Activated naive CD8-positive, alpha-beta T cell treated with anti-CD3 and anti-CD28 coated beads for 36 hours (primary cell): ENCODE measurements around the gene AMPD1. TPM values are rescaled to one million over a fixed set of nuclear protein-coding genes. Genes with fewer than 3 reads are reported as not detected.

Source experiments
- DNase-seq: peaks from one replicate; pipeline ENCODE4 v3.0.0; 2021
- H3K27ac Mint-ChIP-seq: one replicate; pipeline ENCODE4 v1.8.0; 2022; ENCODE audit warnings: mild to moderate bottlenecking, moderate library complexity, mixed read lengths
- H3K27me3 Mint-ChIP-seq: one replicate; pipeline ENCODE4 v1.8.0; 2022; ENCODE audit warnings: mild to moderate bottlenecking, mixed read lengths
- H3K36me3 Mint-ChIP-seq: one replicate; pipeline ENCODE4 v1.8.0; 2021; ENCODE audit warnings: mild to moderate bottlenecking, mixed read lengths
- H3K4me1 Mint-ChIP-seq: one replicate; pipeline ENCODE4 v1.8.0; 2021; ENCODE audit warnings: mixed read lengths
- H3K4me3 Mint-ChIP-seq: one replicate; pipeline ENCODE4 v1.8.0; 2022; ENCODE audit warnings: mild to moderate bottlenecking, moderate library complexity, mixed read lengths
- H3K9me3 Mint-ChIP-seq: one replicate; pipeline ENCODE4 v1.8.0; 2022; ENCODE audit warnings: mixed read lengths
- total RNA-seq, 2 experiments: library from RNA; stranded (reverse); gene quantifications; one replicate each; pipeline ENCODE4 v1.2.3, GENCODE V29; 2021

Gene AMPD1
- total RNA-seq, 2 experiments from 2014 or later, result not detected

DNA sequence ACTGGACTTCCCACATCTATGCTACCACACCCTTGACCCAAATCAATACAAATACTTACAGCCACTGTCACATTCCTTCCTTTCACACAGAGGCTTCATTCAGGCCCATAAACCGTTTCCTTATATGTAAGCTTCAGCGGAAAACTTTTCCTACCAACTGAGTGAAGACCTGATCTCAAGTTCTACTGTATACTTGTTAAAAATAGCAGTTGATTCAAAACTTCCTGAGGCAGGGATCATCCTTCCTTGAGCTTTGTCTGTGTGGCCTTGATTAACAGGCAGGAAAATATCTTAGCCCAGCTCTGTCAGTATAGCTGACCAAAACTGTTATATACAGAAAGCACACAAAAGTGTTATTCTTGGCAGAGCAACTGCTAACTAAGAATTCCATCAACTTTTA is 68.2 kb downstream of the AMPD1 start:
- no peaks in the 10 kb centered on the region for H3K4me1 Mint-ChIP-seq
- peaks cover 19% of the 10 kb centered on the region for H3K27me3 Mint-ChIP-seq
- DNase-seq, result no peak
- H3K9me3 Mint-ChIP-seq, result peaks cover 5% of the 10 kb centered on the region
- H3K36me3 Mint-ChIP-seq, result no peaks in the 10 kb centered on the region
- H3K4me3 Mint-ChIP-seq, result no peak overlapping the region
- no peak overlapping the region for H3K27ac Mint-ChIP-seq

GRCh38 chr1:114623364-114623763 is 72.0 kb downstream of the AMPD1 start:
- no peak for DNase-seq
- Mint-ChIP-seq H3K27me3 (no peaks in the 10 kb centered on the region), H3K9me3 (no peaks in the 10 kb centered on the region), H3K4me1 (no peaks in the 10 kb centered on the region), H3K4me3 (no peak overlapping the region), H3K27ac (no peak overlapping the region), H3K36me3 (no peaks in the 10 kb centered on the region)

Other genes starting within 250 kb of the AMPD1 start
- 10 to 100 TPM; 31.5 to 32.8 TPM for gene TRIM33, start 184.3 kb downstream of the AMPD1 start, total RNA-seq
- gene BCAS2, start 113.9 kb downstream of the AMPD1 start, total RNA-seq, result 10 to 100 TPM; 68.0 to 69.1 TPM
- gene DENND2C, start 25.5 kb downstream of the AMPD1 start, total RNA-seq, result under 1 TPM; 0.50 to 0.91 TPM
- gene NRAS, start 21.2 kb upstream of the AMPD1 start, total RNA-seq, result 10 to 100 TPM; 67.7 to 69.4 TPM
- gene CSDE1, start 62.4 kb upstream of the AMPD1 start, total RNA-seq, result 100 to 1,000 TPM; 519 to 530 TPM
- gene SIKE1, start 85.1 kb upstream of the AMPD1 start, total RNA-seq, result 10 to 100 TPM; 73.3 to 74.9 TPM
- not detected for gene SYCP1, start 159.3 kb upstream of the AMPD1 start, total RNA-seq